NCI-H2171 treated with DMSO at 0.1 percent for 48 hours (cell line): ENCODE data around the gene UBE4B.
"Not testable (repeated sequence)": the region's sequence is repeated elsewhere in the genome, so short reads cannot be mapped to it uniquely, and the experiment has no call there.

Experiments used
- DNase-seq: peaks from one replicate; lab custom pipeline; 2025; lab: John Stamatoyannopoulos, UW

UBE4B gene

GRCh38 chr1:10032590-10033358 is at the start of gene UBE4B:
UBE4B (plus strand) TSS chr1:10032958; CDS start chr1:10033671, 713 bp downstream.
- DNase-seq = peak; percentile 98

DNA sequence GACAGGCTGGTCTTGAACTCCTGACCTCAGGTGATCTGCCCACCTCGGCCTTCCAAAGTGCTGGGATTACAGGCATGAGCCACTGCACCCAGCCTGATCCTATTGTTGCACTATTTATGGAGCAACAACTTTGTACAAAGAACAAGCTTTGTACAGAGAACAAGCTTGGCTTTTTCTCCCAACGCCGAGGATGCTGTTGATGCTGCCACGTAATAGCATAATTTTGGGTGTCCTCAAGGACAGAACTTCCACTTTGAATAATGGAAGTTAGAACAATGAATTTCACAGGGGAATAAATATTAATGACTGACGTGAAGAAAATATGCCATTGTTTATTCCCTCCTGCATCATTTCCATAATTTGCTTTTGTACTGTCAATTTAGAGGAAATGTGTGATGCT is 48.5 kb upstream of the UBE4B start:
- no peak for DNase-seq

- DNase-seq = no peak
Observed at GRCh38 chr1:9985001-9985400, 47.8 kb upstream of the UBE4B start.

DNA sequence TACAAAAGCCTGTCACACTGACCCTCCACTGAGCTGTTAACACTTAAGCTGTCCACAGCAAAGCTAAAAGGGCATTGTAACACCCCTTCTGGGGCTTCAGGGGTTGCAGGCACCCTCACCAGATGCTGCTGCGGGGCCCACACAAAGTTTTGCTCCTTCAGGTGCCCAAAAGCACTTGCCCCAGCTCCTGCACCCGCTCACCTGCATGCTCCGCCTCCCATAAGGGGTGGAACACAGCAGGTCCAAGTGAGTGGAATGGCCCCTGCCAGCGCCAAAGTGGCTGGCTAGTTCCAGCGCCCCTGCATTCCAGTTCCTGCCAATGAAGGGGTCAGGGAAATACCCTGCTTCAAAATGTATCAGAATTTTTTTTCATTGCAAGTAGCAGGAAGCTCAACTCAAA is 43.0 kb upstream of the UBE4B start:
- no peak for DNase-seq

DNA sequence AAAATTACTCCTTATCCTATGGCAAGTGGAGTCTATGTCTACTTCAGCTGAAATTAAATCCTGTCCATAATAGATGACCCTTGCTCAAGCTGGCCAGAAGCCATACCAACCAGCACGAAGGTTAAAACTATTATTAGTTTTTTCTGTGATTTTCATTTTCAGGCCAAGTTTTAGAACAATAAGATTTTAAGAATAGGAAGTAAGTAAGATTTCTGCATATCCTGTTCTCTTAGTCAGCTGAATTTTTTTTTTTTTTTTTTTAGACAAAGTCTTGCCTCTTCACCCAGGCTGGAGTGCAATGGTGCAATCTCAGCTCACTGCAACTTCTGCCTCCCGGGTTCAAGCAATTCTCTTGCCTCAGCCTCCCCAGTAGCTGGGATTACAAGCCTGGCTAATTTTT is 41.8 kb upstream of the UBE4B start:
- DNase-seq = no peak

DNA sequence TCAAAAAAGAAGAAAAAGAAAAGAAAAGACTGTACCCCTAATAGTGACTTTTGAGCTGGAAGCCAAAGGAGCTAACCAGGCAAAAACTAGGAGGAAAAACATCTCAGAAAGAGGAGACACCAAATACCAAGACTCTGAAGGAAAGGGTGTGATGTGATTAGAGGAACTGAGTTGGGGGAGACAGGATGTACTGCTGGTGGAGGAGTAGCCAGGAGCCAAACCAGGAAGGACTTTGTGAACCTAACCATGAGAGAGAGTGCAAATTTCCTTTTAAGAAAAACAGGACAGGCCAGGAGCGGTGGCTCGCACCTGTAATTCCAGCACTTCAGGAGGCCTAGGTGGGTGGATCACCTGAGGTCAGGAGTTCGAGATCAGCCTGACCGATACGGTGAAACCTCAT is 39.8 kb upstream of the UBE4B start:
- no peak for DNase-seq

DNA sequence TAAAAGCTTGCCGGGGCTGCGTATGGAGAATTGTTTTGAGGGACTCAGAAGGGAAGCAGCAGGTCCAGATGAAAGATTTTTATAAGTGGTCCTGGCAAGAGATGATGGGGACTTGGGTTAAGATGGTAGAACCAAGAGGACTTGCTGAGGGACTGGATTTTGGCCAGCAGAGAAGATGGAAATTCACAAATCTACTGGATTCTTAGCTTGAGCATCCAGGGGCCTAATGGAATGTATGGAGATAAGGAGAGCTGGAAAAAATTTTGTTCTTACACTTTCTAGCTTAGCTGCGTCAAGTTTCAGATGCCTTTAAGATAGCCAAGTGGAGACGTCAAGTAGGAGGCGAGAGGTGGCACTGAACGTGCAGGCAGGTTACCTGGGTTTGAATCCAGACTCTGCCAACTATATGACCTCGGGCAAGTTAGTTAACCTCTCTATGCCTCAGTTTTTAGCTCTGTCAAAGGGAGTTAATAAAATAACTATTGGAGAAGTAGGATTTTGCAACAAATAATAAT is 39.1 kb upstream of the UBE4B start:
- no peak for DNase-seq

- DNase-seq = no peak
Observed at GRCh38 chr1:9996624-9997582, 35.9 kb upstream of the UBE4B start, which contains the start of gene RBP7. RBP7 (plus strand) TSS chr1:9997228; CDS start chr1:9997259, 31 bp downstream.

DNA sequence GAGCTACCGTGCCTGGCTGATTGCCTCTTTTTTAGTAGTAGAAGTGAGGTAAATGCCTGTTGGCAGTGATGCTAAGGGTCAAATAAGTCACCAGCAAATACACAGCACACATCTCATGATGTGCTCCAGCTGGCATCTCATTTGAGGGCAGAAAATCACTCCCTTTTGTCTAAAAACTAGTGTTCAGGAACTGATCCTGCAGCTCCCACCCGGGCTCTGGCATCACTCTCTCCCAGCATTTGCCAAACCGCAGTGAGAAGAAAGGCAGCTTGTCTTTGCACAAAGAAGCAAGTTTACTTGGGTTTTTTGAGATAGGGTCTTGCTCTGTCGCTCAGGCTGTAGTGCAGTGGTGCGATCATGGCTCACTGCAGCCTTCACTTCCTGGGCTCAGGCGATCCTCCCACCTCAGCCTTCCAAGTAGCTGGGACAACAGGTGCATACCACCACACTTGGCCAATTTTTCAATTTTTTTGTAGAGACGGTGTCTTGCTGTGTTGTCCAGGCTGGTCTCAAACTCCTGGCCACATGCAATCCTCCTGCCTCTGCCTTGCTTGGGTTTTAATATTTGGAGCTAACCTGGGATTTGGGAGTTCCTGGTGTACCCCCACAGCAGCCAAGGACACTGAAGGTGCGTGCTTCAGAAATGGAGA is 31.6 kb upstream of the UBE4B start:
- DNase-seq = no peak

- DNase-seq = not testable (repeated sequence)
Observed at GRCh38 chr1:10005248-10005647, 27.5 kb upstream of the UBE4B start.

DNA sequence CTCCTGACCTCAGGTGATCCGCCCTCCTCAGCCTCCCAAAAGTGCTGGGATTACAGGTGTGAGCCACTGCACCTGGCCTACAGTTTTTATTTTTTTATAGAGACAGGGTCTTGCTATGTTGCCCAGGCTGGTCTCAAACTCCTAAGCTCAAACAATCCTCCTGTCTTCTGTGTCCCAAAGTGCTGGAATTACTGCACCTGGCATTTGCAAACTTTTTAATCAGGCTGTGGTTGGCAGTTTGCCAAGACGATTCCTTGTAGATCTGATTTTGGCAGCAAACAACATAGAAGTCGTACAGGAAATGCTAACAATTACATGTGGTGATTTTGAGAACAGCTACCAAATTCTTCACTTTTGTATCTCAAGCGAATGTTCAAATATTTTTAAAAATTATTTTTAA is 25.6 kb upstream of the UBE4B start:
- no peak for DNase-seq

GRCh38 chr1:10014016-10014415 is 18.7 kb upstream of the UBE4B start:
- DNase-seq = no peak

- DNase-seq = no peak
Observed at GRCh38 chr1:10019561-10019960, 13.2 kb upstream of the UBE4B start.

GRCh38 chr1:10020086-10020485 is 12.7 kb upstream of the UBE4B start:
- no peak for DNase-seq

GRCh38 chr1:10020678-10021077 is 12.1 kb upstream of the UBE4B start:
- DNase-seq = not testable (repeated sequence)

GRCh38 chr1:10021992-10022391 is 10.8 kb upstream of the UBE4B start:
- not testable (repeated sequence) for DNase-seq

GRCh38 chr1:10022656-10023055 is 10.1 kb upstream of the UBE4B start:
- no peak for DNase-seq

DNA sequence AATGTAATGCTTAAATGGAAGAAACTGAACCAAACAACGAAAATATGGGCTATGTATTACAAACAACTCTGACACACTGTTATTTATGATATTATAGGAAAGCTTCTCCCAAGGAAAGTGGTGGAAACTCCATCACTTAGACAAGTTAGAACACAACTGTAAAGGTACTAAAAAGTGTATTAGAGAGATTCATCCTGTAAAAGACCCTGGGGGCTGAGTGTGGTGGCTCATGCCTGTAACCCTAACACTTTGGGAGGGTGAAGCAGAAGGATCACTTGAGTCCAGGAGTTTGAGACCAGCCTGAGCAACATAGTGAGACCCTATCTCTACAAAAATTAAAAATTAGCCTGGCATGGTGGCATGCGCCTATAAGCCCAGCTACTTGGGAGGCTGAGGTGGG is 7.4 kb upstream of the UBE4B start:
- no peak for DNase-seq

GRCh38 chr1:10027027-10027426 is 5.7 kb upstream of the UBE4B start:
- DNase-seq = no peak

GRCh38 chr1:10028956-10029500 is 3.7 kb upstream of the UBE4B start:
- DNase-seq = not testable (repeated sequence)

GRCh38 chr1:10031461-10031860 is 1.3 kb upstream of the UBE4B start:
- DNase-seq = no peak

DNA sequence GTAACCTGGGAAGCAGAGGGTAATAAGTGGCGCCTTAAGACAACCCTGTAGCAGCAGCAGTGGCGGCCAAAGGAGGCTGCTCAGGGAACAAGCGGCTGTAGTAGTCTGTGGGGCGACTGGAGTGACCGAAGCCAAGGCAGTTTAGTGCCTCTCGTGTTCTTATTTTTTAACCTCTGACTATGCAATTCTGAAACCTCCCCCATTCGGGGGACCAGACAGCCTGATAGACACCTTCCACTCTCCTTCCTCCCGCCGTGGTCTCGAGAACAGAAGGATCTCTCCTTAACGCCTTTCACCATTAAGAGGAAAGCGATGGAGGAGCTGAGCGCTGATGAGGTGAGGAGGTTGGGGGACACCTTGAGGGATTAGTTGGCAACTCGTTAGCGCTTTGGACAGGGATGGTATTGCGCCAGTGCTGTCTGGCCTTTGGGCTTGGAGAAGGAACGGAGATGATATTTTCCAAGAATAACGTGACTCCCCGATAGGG is 644 bp downstream of the UBE4B start:
- DNase-seq = peak; percentile 69
